Hematopoietic multipotent progenitor cell treated with erythropoietin and hydrocortisone succinate and interleukin-3 and kit ligand, for 6 days (in vitro differentiated cells): ENCODE data around the gene SLCO4A1.

Experiments
- DNase-seq: peaks from one replicate; pipeline ENCODE4 v3.0.0-alpha.2; 2015

The SLCO4A1 gene

GRCh38 chr20:62638679-62639406 lies 3.5 kb upstream of the SLCO4A1 start:
- no peak for DNase-seq

DNA sequence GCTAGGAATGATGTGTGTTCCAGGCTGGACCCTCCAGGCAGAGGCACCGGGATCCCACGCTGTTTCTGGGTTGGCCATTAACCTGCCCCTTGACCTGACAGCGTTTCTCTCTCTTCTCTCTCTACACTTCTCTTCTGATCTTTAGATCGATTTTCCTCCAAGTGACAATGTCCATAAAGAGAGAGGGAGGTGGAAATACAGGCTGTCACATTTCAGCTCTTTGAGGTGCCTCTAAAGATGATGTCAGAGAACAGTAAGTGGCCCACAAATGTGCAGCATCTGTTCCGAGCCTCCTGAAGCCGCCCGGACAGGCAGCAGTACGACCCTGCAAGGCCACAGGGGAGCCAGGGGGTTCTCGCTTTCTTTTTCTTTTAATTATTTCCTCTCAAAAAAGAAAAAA lies 2.5 kb upstream of the SLCO4A1 start:
- no peak for DNase-seq

GRCh38 chr20:62640870-62641269 lies 1.4 kb upstream of the SLCO4A1 start:
- DNase-seq, result no peak

- peak; percentile 56 for DNase-seq
Measured at GRCh38 chr20:62641321-62642050, 817 bp upstream of the SLCO4A1 start.

DNA sequence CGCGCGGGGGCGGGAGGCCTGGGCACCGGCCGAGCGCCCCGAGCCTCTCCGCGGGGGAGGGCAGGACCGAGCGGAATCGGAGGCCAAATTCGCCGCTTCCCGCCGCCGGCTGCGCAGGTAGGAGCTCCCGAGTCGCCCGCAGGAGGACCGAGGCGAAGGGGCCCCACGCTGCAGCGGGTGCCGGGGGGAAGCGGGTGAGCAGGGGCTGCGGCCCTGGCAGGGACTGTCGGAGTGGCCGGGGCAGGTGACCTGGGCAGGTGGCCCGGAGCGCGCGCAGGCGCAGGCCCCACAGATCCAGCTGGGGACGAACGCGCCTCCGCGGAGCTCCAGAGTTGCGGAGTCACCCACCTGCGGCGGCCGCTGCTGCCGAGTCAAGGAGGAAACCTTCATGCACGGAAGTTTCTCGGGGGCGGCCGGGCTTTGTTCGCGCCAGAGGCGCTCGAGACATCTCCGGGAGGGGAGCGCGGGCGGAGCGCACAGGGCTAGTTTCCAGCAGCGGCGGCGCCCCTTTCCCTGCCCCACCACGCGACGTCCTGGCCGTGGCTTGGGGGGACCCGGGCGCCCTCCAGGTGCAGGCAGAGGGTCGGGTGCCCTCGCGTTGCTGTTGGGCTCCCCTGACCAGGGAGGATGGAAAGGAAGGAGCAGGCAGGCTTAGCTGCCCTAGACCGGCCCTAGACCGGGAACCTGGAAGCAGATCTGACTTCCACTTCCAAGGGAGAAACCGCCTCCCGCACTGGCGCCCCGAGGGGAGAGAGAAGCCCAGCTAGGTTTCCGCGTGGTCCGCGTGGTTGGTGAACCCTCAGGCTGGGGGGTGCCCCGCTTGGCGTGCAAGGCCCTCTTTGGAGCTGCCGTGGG lies 590 bp downstream of the SLCO4A1 start:
- peak; percentile 59 for DNase-seq

- DNase-seq, result no peak
Measured at GRCh38 chr20:62643521-62644043, 1.3 kb downstream of the SLCO4A1 start.

- DNase-seq, result no peak
Measured at GRCh38 chr20:62644044-62644795, 1.9 kb downstream of the SLCO4A1 start.

- peak; percentile 57 for DNase-seq
Measured at GRCh38 chr20:62644802-62645496, 2.6 kb downstream of the SLCO4A1 start.

DNA sequence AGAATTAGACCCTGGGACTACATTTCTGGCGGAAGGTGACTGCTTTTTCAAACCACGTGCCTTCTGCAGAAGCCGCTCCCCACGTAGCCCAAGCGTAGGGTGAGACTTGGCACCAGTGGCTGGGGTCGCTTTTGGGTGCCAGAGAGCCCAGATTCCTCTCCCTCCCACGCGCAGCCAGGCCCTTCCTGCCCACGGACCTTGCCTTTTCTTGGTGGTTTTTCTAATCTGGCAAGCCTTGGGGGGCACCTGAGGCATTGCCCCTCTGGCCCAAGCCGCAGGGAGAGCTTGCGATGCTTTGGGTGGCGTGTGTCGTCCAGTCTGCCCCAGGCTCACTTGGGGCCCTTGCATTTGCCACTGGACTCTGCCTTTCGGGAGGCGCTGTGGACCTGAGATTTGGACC lies 3.3 kb downstream of the SLCO4A1 start:
- no peak for DNase-seq

GRCh38 chr20:62646851-62647520 lies 4.7 kb downstream of the SLCO4A1 start:
- no peak for DNase-seq

DNA sequence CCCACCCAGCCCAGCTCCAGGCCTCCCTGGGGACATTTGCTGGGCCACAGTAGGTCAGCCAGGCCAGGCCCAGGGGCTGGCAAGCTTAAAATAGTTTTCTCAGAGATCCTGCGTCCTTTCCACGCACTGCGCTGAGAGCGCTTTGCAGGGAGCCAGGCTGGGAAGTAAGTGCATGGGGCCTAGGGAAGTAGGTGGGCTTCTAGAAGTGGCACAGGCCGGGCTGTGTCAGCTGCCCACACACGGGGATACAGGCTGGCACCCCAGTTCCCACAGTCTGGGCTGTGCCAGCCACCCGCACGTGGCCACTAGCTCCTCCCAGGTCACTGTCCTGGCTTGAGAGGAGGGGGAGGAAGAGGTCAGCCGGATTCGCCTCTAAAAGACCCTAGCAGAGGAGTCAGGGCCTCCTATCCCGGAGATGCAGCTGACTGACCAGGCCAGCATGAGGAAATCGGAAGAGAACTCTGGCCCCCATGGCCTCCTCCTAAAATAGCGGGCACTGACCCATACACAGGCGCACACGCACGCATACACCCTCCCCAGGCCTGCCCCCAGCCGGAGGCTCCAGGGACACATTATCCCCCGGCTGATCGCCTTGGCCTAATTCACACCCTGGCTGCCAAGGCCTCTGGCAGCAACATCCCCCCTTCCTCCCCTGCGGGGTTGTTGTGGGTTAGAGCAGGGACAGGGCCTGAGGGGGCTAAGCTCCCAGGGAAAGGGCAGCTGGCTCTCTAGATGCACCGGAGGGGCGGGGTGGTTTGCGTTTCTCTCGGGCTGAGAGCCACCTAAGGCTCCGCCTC lies 5.4 kb downstream of the SLCO4A1 start:
- no peak for DNase-seq

DNA sequence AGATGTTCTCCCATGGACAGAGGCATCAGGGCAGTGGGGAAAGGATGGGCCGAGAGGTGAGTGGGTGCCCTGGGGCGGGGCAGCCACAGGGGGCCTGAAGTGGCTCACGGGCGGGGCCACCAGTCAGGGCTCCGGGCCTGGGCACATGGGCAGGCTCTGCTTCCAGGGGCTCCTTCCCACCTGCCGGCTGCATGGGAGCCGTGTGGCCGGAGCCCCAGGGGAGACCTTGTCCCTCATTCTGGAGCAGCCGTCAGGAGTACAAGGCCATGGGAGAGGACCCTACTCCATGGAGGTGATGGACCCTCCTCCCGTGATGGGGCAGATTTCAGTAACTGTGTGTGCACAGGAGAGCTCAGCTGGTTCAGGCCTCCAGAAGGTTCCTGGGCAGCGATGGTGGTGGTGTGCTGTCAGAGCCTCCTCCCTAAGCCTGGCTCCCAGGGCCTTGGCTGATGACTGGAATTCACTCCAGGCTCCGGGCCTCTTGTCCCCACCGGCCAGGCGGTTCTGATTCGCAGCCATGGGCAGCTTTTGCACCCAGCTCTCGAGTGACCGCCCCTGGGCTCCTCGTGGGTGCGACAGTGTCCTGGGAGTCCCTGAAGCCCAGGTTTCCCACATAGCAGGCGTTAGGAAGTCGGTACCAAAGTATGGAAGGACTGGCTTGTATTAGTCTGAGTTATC lies 6.2 kb downstream of the SLCO4A1 start:
- DNase-seq, result no peak

DNA sequence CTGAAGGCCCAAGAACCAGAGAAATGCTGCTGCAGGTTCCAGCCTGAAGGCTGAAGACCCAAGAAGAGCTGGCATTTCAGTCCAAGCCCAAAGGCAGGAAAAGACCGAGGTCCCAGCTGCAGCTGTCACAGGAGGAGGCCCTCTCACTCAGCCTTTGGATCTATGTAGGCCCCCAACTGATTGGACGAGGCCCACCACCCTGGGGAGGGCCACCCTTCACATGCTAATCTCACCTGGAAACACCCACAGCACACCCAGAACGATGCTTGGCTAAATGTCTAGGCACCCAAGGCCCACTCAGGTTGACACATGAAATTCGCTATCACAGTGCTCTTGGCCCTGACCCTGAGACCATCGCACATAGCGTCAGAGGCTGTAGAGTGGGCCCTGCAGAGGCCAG lies 6.8 kb downstream of the SLCO4A1 start:
- DNase-seq, result no peak

DNA sequence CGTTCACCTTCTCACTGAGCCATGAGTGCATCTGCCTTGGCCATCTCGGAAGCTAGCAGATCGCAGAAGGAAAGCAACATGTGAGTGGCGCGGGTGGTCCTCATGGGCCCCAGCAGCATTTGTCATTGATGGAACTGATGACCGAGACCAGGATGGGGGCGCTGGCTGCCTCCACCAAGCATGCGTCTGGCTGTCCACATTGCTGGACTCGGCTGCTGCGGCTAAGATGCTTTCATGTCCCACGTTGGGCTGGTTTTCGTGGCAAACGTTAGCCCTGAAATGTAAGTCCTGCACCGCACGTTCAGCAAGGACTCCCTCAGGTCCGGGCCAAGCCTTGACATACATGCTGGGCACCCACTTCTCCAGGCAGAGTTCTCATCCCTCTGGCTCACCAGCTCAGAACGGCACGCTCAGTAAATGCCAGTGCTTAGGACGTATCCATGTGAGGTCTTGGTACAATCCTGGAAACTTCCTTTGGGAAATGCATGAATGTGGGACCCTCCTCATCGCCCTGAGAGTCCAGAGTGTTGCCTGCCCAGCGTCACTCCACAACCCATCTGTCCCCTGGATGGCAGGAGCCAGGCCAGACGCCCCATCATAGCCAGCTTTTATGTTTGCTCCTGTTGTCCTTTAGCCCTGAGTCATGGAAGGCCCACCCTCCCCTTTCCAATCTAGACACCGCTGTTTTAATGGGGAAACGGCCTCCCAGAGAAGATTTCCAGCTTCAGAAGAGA lies 8.4 kb downstream of the SLCO4A1 start:
- no peak for DNase-seq

- DNase-seq, result peak; percentile 91
Measured at GRCh38 chr20:62651285-62652021, 9.2 kb downstream of the SLCO4A1 start.

DNA sequence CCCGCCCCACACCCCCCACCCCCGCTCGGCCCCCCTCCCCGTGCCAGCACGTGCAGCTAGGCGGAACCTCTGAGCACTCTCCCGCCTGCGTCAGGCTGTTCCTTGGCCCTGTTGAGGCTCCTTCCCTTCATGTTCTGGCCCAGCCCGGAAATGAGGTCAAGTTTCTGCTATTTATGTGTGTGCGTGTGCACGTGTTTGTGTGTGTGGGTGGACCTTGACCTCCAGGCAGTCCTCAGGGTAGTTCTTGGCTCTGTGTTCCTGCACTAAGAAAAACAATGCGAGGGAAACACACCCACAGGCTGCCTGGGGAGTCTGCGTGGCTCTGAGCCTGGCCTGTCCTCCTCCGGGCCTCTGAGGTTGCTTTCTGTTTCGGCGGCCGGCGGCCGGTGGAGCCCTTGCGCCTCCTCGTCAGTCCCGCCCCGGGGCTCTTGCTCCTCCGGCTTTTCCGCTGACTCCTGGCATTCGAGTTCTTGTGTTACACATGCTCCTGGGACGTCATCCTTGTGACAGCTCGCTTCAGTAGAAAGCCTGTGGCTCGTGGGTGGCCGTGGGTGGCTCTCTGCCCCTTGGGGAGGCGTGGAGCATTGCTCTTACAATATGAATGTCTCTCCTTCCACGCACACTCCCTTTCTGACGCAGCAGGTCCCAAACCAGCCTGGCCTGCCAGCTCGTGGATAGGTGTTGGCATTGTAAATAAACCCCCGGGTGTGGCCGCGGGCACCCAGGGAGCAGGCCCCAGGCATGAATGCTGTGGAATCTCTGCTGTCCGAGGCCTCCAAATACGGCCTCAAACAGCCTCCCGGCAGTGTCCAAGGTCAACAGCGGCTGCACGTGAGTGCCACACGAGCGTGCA lies 10.0 kb downstream of the SLCO4A1 start:
- peak; percentile 56 for DNase-seq

DNA sequence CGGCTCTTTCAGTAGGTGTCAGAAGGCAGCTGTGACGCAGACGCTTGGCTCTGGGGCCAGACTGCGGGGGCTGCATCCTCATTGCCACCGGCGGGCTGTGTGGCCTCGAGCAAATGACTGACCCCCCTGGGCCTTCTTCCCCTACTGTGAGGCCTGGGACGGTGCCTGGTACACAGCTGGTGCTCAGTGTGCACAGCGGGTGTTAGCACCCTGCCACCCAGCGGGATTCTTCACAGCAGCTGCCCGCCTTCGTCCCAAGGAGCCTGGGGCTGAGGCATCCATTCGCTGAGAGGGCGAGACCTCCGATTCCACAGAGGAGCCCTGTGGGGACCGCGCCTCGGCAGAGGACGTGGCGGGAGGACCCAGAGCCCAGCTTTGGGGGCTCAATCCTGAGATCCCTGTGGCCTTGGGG lies 10.6 kb downstream of the SLCO4A1 start:
- DNase-seq, result no peak
